NCI-H2227 (cell line): Measurements from ENCODE around the gene FBXL17.
"Not testable (repeated sequence)": the region's sequence is repeated elsewhere in the genome, so short reads cannot be mapped to it uniquely, and the experiment has no call there.

Source experiments
- DNase-seq: peaks from one replicate; lab custom pipeline; 2025; ENCODE audit not compliant: unreplicated experiment; lab: John Stamatoyannopoulos, UW

Gene FBXL17

DNA sequence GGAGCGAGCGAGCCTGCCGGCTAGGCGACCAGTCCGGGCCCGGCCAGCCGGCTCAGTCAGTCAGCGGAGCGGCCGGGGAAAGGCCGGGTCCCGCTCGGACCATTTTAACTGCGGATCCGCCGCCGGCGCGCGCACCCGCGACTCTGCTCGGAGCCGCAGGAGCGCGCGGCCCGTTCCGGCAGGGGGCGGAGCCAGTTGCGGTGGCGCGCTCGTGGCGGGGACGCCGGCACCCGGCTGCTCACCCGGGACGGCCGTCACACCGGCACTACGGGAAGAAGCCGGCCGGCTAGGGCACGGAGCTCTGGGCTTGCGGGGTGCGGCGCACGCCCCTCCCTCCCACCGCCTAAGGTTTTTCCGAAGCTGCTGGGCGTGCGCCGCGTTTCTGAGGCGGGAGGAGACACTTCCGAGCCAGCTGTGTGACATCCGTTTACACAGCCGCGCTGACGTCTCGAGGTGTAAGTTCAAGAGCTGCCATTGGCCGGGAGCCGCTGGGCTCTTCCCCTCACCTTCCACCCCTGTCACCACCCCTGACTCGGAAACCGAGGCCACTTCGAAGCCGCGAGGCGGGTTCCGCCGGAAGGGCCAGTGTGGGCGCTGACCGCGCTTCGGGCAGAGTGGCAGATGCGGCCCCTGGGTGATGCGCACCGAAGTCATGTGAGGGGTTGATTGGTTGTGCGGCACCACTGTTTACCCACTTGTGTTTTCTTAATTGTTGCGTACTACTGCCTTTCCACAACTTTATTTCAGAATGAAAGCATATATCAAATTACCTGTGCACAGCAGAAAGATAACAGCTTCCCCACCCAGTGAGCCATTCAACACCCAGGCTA, at the start of gene FBXL17:
TSS of gene FBXL17 (minus strand) at position 145 of the 830 bp plus-strand sequence.
- DNase-seq, result peak; percentile 93

DNA sequence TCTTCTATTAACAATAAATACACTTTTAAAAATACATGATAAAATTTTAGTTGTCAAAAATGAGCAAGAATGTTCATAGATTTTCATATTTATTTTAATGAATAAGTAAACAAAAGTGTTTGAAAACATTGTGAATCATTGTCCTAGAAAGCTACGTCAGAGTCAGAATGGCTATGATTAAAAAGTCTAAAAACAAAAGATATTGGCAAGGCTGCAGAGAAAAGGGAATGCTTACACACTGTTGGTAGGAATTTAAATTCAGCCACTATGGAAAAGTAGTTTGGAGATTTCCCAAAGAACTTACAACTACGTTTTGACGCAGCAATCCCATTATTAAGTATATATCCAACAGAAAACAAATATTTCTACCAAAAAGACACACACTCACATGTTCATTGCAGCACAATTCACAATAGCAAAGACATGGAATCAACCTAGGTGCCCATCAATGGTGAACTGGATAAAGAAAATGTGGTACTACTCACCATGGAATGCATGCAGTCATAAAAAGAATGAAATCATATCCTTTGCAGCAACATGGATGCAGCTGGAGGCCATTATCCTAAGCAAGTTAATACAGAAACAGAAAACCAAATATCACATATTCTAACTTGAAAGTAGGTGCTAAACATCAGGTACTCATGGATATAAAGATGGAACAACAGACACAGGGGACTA, 49.2 kb upstream of the FBXL17 start:
- DNase-seq, result no peak

DNA sequence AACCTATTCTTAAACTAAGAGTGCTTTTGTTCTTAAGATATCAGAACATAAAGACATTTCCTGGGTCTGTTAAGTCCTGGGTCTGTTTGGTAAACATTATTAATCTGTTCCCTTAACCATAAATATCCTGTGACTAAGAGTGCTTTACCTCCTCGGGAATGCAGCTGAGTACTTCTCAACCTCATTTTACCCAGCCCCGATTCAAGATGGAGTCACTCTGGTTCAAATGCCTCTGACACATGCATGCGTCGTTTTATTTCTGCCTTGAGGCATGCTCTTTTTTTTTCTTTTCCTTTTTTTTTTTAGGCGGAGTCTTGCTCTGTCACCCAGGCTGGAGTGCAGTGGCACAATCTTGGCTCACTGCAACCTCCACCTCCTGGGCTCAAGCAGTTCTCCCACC, 39.8 kb upstream of the FBXL17 start:
- no peak for DNase-seq

- no peak for DNase-seq
Measured at GRCh38 chr5:108420755-108421154, 38.9 kb upstream of the FBXL17 start.

DNA sequence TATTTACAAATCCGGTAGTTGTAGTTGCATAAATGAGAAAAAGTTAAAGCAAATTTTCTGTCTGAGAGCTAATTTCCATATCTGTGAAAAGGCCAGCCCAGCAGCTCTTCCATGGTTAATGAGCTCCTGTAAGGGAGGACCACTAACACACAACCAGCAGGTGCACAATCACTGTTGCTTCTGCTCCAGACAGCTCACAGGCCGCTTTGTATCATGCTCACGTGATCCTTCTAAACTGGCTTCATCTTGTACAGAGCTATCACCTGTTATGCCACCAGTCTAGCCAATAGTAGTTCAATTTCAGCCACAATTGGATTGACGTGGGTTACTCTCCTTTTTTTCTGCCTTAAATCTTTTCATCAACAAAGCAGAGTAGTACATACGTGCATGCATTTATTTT, 38.3 kb upstream of the FBXL17 start:
- DNase-seq, result no peak

DNA sequence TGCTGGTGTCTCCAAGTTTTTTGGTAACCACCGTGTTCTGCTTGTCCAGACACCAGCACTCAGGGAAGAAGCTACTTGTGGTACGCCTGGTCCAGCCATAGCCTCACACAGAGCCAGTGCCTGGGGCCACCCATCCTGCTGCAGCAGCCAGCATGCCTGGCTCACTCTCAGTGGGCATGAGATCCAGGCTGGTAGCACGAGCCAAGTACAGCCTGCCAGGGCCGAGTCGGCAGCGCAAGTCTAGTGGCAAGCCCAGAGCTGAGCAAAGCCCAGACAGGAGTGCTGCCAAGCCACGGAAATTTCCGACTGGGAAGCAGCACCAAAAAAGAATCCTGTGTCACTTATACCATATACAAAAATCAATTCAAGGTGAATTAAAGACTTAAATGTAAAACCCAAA, 36.3 kb upstream of the FBXL17 start:
- no peak for DNase-seq

DNA sequence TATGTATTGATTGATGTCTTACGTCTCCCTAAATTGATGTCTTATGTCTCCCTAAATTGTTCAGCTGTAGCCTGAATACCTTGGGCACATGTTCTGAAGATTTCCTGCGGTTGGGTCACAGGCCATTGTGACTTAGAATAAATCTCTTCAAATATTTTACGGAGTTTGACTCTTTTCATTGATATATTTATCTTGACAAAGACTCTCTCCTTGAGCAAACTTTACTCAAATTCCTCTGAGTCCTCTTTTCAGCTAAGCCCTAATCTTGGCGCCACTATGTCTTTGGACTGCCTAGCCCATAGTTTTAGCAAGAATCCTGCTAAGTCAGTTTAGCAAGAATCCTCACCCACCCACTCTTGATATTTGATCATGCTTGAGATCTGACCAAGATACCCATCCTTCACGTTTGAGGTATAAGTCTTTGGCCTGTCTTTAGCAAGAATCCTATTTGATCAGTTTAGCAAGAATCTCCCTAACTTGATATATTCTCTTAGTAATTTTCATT, 35.3 kb upstream of the FBXL17 start:
- no peak for DNase-seq

DNA sequence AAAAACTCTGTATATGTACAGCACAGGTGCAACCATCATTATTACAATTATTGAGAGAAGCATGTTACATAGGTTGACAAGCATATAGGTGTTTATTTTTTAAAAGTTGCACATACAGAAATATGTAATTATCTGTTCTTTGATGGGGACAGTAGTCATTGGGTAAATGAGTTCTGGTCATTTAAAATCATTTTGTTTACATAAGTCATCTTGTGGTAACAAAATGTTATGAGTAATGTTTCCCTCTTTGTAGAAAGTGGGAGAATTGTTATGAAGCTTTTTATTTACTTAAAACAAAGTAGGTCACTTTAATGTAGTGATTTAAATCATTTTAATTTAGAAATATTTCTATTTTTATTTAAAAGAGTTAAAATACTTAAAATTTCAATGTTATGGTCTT, 33.8 kb upstream of the FBXL17 start:
- DNase-seq, result no peak

DNA sequence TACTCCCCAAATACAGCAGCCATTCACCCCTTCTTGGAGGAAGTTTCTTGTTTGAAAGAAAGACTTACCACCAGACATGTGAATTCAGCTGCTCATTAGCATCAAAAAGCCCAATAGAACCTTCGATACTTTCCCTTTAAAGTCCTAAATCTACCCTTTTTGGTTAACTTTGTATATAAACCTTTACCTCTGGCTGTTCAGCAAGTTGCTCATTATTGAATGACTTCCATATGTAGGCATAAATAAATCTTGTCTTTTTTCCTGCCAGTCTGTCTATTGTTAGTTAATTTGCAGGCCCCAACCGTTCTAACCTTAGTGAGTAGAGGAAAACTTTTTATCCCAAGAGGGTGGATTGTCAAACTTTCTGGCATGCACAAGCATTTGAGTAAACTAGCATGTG, 27.9 kb upstream of the FBXL17 start:
- no peak for DNase-seq

- DNase-seq, result not testable (repeated sequence)
Measured at GRCh38 chr5:108405201-108405600, 23.3 kb upstream of the FBXL17 start.

GRCh38 chr5:108398964-108399363, 17.1 kb upstream of the FBXL17 start:
- DNase-seq, result no peak

DNA sequence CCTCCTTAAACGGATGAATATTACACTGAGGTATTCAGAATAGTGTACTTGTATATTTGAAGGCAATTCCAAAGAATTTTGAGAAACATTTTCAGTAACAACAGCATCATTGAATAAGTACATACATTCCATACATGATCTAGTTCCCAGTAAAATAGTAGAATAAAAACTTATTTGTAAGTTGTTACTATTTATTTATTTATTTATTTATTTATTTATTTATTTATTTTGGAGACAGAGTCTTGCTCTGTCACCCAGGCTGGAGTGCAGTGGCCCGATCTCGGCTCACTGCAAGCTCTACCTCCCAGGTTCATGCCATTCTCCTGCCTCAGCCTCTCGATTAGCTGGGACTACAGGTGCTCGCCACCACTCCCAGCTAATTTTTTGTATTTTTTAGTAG, 14.9 kb upstream of the FBXL17 start:
- DNase-seq, result not testable (repeated sequence)

DNA sequence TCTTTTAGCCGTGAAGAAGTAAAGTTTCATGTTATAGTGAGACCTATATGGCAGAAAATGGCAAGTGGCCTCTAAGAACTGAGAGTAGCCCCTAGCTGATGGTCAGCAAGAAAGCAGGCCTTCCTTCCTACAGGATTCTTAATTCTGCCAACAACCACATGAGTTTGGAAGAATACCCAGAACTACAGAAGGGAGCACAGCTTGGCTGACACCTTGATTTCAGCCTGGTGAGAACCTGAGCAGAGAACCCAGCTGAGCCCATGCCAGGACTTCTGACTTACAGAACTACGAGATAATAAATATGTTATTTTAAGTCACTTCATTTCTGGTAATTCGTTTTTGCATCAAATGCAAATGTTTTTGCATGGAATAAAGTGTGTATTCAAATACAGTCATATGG, 5.9 kb upstream of the FBXL17 start:
- DNase-seq, result no peak

GRCh38 chr5:108386345-108387061, 4.6 kb upstream of the FBXL17 start:
- DNase-seq, result no peak

DNA sequence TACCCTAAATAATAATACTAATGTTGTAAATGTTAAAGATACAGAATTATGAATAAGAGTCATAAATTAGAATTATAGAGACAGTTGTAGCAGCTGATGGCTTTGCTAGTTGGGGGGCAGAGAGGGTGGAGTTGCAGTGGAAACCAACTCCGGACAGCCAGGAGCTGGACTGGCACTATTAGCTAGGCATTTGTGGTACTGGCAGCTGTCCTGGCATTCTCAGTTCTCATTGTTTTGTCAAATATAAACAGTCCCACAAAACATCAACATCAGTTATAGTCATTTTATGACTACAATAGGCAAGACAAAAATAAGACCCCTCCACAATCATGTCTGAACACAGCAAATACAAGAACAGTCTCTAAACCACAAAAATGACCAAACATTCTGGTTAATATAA, 2.8 kb upstream of the FBXL17 start:
- no peak for DNase-seq

GRCh38 chr5:108382784-108383330, 959 bp upstream of the FBXL17 start:
- peak; percentile 51 for DNase-seq

- DNase-seq, result peak; percentile 85
Measured at GRCh38 chr5:108381350-108381953, 446 bp downstream of the FBXL17 start.

GRCh38 chr5:108380531-108381349, 1.2 kb downstream of the FBXL17 start:
- peak; percentile 69 for DNase-seq

- peak; percentile 6 for DNase-seq
Measured at GRCh38 chr5:108379722-108380530, 2.0 kb downstream of the FBXL17 start.
